Activated gamma-delta T cell treated with anti-CD3 and anti-CD28 coated beads, Interleukin-2, amount 50 U/mL, for 16 hours (primary cell): Measurements from ENCODE around the gene COPZ1.

Experiments used
- DNase-seq: peaks from one replicate; pipeline ENCODE4 v3.0.0-alpha.2; 2020; ENCODE audit warnings: low read depth

COPZ1 gene

DNA sequence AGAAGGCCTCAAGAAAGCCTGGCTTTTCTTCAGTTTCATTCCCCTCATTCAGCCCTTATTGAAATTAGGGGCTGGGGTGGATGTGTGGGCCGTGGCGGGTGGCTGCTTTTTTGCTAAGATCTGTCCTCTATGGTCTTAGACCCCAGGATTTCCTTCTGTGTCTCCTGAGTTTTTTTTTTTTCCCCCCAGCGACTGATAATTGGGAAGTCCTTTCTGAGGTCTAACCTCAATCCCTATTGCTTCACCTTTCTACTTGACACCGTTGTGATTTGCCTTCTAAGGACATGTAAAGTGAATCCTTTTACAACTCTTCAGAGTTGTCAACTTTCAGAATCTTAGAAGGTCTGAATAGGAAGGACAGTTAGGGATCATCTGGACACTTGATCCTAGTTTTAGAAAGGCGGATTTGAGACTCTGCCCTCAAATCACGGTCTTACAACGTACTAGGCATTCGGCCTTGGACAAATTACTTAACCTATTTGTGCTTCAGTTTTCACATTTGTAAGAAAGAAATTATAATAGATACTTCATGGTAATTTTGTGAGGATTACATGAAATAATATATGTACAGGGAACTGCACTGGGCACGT is 34.9 kb downstream of the COPZ1 start:
- DNase-seq: no peak

- DNase-seq: no peak
Measured at GRCh38 chr12:54360717-54361456, 36.0 kb downstream of the COPZ1 start.

DNA sequence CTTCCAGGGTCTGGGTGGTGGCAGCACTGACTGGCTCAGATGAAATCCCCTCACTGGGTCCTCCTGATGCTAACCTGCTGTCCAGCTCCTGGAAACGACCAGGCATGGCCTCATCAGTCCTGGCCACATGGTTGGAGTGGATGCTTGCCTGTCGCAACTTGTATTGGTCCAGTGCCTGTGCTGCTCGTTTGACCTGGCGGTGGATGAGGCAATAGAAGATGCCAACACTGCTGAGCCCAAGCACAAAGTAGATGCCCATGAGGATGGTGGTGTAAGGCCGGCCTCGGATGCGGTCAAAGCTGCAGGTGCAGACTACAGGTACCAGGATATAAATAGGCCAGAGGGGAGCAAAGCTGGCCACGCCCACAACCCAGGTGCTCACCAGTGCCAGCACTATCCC is 38.1 kb downstream of the COPZ1 start:
- no peak for DNase-seq

GRCh38 chr12:54363618-54364017 is 38.7 kb downstream of the COPZ1 start:
- DNase-seq: no peak

- no peak for DNase-seq
Measured at GRCh38 chr12:54364413-54364812, 39.5 kb downstream of the COPZ1 start, which contains the start of gene GPR84. Gene GPR84 (minus strand): TSS chr12:54364486. CDS start chr12:54363851, 635 bp downstream.

DNA sequence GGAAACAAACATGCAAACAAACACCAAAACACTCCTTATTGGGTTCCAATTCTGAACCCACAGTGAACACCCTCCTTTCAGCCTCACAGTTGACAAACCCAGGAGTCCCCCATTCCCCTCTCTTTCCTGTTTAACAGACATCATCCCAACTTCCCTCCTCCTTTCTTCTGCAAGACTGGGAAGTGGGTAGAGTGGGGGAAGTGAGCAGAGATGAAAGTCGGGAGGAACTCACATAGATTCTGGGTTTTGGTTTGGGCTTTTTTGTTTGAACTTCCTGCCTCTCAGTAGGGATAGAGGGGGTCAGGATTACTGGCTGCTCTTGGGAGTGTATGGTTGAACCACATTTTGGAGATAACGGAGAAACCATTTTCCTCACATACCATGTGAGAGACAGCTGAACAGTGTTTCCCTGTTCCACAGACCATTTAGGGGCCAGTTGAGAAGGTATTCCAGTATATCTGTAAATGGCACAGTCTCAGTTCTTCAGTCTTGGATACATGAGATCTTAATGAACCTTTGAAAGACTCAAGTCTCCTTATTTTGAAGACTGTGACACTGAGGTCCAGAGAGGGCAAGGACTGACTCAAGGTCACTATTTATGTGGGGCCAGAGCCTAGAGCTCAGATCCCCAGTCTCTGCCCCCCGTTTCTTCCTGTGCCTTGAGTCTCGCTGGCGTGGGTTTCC is 43.2 kb downstream of the COPZ1 start:
- no peak for DNase-seq

GRCh38 chr12:54368709-54369596 is 44.0 kb downstream of the COPZ1 start:
- DNase-seq: peak; percentile 84

- DNase-seq: no peak
Measured at GRCh38 chr12:54369597-54370131, 44.7 kb downstream of the COPZ1 start.

GRCh38 chr12:54370171-54370730 is 45.3 kb downstream of the COPZ1 start:
- no peak for DNase-seq

GRCh38 chr12:54371328-54372112 is 46.6 kb downstream of the COPZ1 start:
- DNase-seq: no peak

DNA sequence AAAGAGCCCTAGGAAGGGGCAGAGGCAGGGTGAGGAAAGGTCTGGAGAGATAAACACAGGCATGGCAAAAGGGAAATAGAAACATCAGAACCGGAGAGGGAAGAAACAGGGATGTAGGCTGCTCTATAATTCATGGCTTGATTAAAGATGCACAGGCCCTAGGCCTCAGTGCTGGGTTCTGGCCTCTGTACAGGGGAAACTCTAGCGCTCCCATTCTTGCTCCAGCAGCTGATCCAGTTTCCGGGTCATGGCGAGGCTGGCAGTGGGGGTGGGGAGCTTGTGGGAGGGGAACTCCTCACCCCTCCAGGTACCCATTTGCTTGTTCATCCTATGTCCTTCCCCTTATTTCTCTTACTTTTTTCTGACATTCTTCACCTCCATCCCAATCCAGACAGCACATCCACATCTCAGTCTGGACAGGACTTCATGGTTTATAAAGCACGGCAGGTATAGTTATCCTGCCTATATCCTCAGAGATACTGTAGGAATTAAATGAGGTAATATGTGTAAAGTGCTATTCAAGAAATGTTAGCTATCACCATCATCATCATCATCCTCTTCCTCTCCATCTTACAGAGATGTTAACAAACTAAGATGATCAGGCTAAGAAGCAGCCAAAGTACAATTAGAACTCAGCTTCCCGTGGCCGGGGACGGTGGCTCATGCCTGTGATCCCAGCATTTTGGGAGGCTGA is 47.3 kb downstream of the COPZ1 start:
- no peak for DNase-seq

GRCh38 chr12:54373649-54374561 is 49.0 kb downstream of the COPZ1 start:
- no peak for DNase-seq

DNA sequence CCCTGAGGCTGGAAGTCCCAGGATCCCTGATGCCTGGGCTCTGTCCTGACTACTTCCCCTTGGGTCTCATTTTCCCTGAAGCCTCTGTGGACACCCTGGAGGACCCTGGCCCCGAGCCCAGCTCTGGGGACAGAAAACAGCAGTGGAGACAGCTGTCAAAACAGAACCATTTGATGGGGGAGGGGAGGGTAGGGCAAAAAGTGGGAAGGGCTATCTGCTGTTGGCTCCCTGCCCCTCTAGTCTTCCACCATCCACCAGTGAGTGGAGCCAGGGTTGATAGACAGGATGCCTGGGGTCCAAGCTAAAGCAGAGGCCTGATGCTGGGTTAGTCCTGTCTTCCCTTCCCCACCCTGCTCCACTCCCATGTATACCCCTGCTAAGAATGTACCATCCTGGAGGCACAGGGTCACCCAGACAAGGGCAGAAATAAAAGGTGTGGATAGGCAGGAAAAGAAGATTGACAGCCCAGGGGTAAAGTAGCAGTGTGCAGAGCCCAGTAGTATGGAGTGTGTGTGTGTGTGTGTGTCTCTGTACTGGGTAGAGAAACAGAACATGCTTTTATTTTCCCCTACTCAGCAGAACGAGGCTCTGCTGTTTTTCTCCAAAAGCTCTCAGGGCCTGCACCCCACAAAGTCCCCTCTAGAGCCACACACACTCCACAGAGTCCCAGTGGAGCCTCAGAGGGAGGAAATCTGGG is 49.8 kb downstream of the COPZ1 start:
- no peak for DNase-seq

DNA sequence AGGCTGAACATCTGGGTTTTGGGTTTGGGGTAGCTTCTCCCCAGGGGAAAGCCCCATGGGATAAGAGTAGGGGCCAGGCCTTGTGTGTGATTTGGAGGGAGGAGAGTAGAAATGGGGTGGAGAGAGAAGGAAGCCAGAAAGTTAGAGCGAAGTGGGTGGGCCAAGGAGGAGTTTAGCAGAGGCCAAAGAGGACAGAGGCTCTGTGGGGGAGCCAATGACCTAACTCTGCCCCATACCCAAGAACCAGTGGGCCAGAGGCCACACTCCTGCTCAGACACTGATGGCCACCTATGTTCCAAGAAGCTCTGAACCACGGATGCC is 50.3 kb downstream of the COPZ1 start:
- DNase-seq: no peak

- no peak for DNase-seq
Measured at GRCh38 chr12:54376596-54376995, 51.7 kb downstream of the COPZ1 start.

- no peak for DNase-seq
Measured at GRCh38 chr12:54377007-54377406, 52.1 kb downstream of the COPZ1 start.

- no peak for DNase-seq
Measured at GRCh38 chr12:54377797-54378515, 53.0 kb downstream of the COPZ1 start.
